Effector CD8-positive, alpha-beta T cell (primary cell): ENCODE results near the gene XPR1.
"Not testable (repeated sequence)": the region's sequence is repeated elsewhere in the genome, so short reads cannot be mapped to it uniquely, and the experiment has no call there.

Experiments used
- DNase-seq: peaks from one replicate; lab custom pipeline; 2025; lab: John Stamatoyannopoulos, UW

The XPR1 gene

DNA sequence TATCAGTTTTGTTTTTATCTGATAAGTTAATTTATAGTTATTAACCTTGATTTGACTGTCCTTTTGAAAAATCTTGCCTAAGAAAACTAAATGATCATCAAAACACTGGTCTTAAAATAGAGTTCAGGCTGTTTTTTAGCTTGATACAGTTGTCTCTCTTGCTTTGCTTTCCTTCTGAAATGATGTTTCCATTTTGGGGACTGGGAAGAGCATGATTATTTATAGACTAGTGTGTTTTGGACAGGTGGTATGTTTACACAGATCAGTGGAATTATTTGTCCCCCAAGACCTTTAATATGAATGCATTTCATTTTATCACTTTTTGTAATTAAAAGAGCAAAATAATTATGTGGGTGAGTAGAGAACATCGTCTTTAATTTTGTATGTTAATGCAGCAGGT lies 90.8 kb downstream of the XPR1 start:
- DNase-seq: no peak

DNA sequence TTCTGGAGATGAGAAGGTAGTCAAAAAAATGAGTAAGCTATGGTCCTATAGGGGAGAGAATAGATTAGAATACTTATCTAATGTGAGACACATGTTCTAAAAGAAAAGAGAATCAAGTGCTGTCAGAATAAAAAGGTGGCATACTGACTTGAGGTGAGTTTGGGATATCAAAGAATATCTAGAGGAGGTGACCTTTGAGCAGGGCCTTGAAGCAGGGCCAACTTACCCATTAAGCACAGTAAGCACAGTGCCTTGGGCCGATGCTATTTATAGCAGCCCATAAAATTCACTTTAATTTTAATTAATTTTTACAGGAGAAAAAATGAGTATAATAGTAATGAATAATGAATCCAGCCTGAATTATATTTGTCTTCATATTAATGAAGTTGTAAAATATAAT lies 92.2 kb downstream of the XPR1 start:
- no peak for DNase-seq

GRCh38 chr1:180726024-180726423 lies 94.2 kb downstream of the XPR1 start:
- not testable (repeated sequence) for DNase-seq

- not testable (repeated sequence) for DNase-seq
Measured at GRCh38 chr1:180727751-180728150, 95.9 kb downstream of the XPR1 start.

DNA sequence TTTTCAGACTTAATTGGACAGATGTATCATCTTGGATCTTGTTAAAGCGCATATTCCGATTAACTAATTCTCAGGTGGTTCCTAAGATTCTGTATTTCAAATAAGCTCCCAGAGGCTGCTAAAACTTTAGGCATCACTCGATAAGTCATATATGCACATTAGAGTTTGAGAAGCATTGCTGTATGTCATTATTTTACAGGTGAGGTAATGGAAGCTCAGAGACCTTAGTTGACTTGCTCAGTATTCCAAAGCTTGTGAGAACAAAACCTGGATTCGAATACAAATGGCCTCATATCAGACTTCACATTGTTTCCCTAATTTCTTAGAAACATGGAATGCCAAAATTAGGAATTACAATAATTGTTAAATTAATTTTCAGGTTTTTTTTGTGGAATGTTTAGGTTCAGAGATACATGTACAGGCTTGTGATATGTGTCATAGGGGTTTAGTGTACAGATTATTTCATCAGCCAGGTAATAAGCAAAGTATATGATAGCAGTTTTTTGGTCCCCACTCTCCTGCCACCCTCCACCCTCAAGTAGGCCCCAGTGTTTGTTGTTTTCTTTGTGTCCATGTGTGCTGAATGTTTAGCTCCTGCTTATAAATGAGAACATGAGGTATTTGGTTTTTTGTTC lies 96.8 kb downstream of the XPR1 start:
- no peak for DNase-seq

- no peak for DNase-seq
Measured at GRCh38 chr1:180731131-180731530, 99.3 kb downstream of the XPR1 start.

DNA sequence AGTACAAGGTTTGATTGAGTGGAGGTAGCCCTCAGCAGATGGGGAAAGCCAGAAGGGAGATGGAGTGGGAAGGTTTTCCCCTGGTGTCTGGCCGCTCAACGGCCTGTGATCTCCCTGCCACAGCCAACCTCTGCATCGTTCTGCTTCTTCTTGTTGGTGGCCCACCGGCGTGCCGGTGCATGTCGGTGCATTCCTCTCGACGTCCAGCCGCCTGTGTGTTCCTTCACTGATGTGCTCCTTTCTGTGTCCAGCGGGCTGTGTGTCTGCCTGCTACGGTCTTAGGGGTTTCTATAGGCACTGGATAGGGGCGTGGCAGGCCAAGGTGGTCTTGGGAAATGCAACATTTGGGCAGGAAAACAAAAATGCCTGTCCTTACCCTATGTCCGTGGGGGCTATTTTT lies 101.0 kb downstream of the XPR1 start:
- no peak for DNase-seq

DNA sequence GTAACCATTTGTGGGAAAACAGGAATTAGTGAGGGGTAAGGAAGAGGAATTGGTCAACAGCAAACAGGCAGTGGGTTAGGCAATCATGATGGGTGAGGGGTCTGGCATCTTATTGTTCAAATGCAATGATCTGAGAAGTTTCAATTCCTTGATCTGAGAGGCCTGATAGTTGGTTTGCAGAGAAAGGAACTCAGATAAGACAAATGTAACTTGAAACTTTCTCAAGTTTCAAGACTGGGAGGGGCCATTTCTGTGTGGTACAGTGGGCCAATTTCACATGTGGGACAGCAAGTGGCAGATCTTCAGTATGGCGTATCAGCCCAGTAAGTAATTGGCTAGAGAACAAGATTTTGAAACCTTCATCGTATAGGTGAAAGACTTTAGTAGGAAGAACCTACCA lies 102.5 kb downstream of the XPR1 start:
- no peak for DNase-seq

DNA sequence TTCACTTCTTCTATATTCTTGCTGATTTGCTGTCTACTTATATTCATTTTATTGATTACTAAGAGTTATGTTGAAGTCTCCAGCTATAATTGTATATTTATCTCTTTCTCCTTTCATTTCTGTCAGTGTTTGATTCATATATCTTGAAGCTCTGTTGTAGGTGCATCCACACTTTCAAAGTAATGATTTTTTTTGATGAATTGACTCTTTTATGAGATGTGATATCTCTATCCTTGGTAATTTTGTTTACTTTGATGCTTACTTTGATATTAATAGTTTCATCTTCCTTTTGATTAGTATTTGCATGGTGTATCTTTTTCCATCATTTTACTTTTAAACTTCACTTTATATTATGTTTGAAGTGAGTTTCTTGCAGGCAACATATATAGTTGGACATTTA lies 110.8 kb downstream of the XPR1 start:
- DNase-seq: no peak

DNA sequence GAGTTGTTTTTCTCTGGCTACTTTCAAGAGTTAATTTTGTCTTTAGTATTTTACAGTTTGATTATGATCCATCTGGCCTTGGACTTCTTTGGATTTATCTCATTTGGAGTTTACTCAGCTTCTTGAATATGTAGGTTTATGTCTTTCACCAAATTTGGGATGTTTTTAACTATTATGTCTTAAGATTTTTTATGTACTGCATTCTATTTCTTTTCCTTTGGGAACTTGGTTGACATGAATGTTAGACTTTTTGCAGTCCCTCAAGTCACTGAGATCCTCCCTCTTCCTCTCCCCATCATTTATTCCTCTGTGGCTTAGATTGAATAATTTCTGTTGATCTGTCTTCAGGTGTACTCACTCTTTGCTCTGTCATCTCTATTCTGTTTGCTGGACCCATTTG lies 112.0 kb downstream of the XPR1 start:
- no peak for DNase-seq

- no peak for DNase-seq
Measured at GRCh38 chr1:180745098-180745497, 113.3 kb downstream of the XPR1 start.

- no peak for DNase-seq
Measured at GRCh38 chr1:180751921-180752320, 120.1 kb downstream of the XPR1 start.

DNA sequence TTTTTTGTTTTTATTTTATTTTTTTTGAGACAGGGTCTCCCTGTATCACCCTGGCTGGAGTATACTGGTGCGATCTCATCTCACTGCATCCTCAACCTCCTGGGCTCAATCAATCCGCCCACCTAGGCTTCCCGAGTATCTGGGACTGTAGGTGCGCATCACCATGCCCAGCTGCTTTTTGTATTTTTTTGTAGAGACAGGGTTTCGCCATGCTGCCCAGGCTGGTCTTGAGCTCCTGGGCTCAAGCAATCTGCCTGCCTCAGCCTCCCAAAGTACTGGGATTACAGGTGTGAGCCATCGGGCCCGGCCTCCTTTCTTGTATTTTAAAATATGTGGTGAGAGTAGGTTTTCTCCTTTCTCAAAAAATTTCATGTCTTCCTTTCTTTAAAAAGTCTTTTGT lies 122.6 kb downstream of the XPR1 start:
- DNase-seq: no peak

DNA sequence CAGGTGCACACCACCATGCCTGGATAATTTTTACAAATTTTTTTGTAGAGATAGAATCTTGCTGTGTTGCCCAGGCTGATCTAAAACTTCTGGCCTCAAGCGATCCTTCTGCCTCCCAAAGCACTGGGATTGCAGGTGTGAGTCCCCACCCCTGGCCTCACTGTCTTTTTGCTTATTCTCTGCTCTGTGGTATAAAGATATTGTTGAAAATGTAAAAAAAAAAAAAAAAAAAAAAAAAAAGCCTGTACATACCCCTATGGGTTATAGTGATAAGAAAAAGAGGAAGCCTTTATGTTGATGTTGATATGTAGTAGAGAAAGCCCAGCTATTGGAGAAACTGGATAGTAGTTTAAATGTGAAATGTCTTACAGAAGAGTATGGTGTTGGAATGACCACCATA lies 125.8 kb downstream of the XPR1 start:
- DNase-seq: no peak

DNA sequence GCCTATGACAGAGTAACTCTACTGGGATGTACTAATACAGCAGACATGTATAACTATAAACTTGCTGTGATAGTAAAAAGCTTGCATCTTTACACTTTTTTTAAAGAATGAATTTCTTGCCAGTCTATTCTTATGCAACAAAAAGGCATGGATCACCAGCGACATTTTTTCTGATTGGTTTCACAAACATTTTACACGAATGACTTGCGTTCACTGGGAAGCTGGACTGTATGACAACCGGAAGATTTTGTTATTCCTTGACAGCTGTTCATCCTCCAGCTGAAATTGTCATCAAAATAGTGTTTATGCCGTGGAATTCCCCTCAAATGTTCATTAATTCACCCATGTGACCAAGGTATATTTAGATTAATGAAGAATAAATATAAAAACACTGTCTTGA lies 131.0 kb downstream of the XPR1 start:
- DNase-seq: no peak

DNA sequence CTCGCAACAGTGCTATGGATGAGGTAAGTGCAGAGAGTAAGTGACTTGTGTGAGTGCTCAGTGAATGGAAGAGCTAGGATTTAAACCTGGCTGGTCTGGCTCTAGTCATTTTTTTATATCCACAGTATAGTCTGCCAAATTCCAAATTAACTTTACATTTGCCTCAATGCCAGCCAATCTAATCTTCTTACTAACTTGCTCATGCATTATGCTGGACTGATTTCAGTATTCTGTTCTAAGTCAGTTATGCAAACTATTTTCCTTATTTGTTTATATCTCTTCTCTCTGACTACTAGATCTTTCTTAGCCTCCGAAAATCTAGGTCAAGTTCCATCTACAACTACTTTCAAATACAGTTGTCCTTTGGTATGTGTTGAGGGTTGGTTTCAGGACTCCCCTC lies 133.3 kb downstream of the XPR1 start:
- no peak for DNase-seq

GRCh38 chr1:180769889-180770288 lies 138.1 kb downstream of the XPR1 start:
- no peak for DNase-seq

DNA sequence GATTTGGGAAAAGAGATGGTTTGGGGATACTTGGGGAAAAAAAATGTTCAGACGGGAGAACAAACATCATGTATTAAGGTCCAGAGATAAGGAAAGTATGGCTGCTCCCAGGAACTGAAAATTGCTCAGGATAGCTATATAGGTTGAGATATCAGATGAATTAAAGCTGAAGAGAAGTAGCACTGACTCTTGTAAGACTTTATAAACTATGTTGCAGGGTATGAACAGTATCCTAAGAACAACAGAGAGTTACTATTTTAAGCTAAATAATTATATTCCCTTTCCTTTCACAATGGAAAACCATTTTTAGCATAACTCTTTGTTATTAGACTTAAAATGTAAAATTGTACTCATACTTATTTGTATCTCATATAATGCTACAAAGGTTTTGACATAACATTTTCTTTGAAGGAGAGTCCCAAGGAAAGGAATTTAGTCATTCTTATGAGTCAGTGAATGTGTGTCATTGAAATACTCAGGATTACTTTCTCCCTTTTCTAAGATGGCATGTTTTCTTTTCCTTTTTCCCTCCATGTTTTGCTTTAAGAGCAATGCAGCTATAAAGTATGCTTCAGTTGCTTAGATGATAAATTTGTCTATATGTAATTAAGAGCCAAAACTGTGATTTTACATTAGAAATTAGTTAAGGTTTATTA lies 141.5 kb downstream of the XPR1 start:
- no peak for DNase-seq

GRCh38 chr1:180775801-180776200 lies 144.0 kb downstream of the XPR1 start:
- DNase-seq: no peak

GRCh38 chr1:180777072-180777689 lies 145.4 kb downstream of the XPR1 start:
- no peak for DNase-seq

- DNase-seq: no peak
Measured at GRCh38 chr1:180778782-180779398, 147.1 kb downstream of the XPR1 start.

GRCh38 chr1:180779584-180779983 lies 147.8 kb downstream of the XPR1 start:
- DNase-seq: no peak

DNA sequence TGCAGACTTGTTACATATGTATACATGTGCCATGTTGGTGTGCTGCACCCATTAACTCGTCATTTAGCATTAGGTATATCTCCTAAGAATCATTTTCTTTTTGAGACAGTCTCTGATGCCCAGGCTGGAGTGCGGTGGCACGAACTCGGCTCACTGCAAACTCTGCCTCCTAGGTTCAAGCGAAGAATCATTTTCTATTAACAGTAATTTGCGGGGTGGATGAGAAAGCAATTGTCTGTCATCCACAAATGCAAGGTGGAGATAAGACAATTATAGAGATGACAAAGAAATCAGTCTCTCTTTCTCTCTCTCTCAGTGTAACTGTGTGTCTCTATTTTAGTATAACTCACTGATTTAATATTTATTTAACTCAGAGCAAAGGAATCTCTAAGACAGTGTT lies 149.9 kb downstream of the XPR1 start:
- no peak for DNase-seq
